HEK293 (cell line): ENCODE results near the gene AMOTL1.

Experiments used
- CTCF ChIA-PET: fragments of 350-600 bp; formaldehyde crosslinking; extraction: SDS; loops from one replicate; lab custom pipeline; 2021; ENCODE audit warnings: antibody characterized with exemption; lab: Yijun Ruan, JAX
- POLR2A ChIA-PET: fragments of 300-600 bp; formaldehyde crosslinking; extraction: SDS; loops from one replicate; lab custom pipeline; 2020; ENCODE audit warnings: antibody characterized with exemption, inconsistent platforms; lab: Yijun Ruan, JAX
- H3K27ac ChIP-seq: fragments of 200-500 bp; sonication (Bioruptor generic); 2 replicates; pipeline ENCODE4 v1.5.1; 2014; ENCODE audit warnings: low read depth, low read length, control low read depth, inconsistent platforms; ENCODE audit errors: extremely low read depth
- H3K36me3 ChIP-seq, 2 experiments: fragments of 200-500 bp in 1 of 2; sonication (Bioruptor generic) in 1 of 2; 1 replicate in 1 of 2; 2 replicates in 1 of 2; pipeline ENCODE4 v1.5.1; 2014 to 2017; ENCODE audit warnings: inconsistent platforms in 2 of 2, low read length in 2 of 2; ENCODE audit not compliant: control insufficient read depth in 2 of 2, insufficient read depth in 1 of 2
- H3K4me1 ChIP-seq: fragments of 200-500 bp; sonication (Bioruptor generic); 2 replicates; pipeline ENCODE4 v1.5.1; 2014; ENCODE audit warnings: mild to moderate bottlenecking, low read length, inconsistent platforms; ENCODE audit not compliant: control insufficient read depth, insufficient read depth
- H3K4me3 ChIP-seq: 2 replicates; pipeline ENCODE4 v1.5.1; 2011; ENCODE audit warnings: low read depth, mild to moderate bottlenecking, control low read depth, low read length, moderate library complexity
- H3K9me3 ChIP-seq: fragments of 200-500 bp; sonication (Bioruptor generic); 2 replicates; pipeline ENCODE4 v1.5.1; 2014; ENCODE audit warnings: low read depth, low read length, inconsistent platforms; ENCODE audit not compliant: control insufficient read depth, insufficient read depth
- FEZF1 ChIP-seq: fragments of 450-650 bp; formaldehyde crosslinking; IDR thresholded peaks from 2 replicates; pipeline ENCODE4 v1.5.1; 2016; ENCODE audit warnings: missing biosample characterization, missing genetic modification characterization
- OSR2 ChIP-seq: fragments of 450-650 bp; formaldehyde crosslinking; IDR thresholded peaks from 2 replicates; pipeline ENCODE4 v1.5.1; 2016; ENCODE audit warnings: missing biosample characterization, missing genetic modification characterization
- PRDM1 ChIP-seq: fragments of 450-650 bp; formaldehyde crosslinking; IDR thresholded peaks from 2 replicates; pipeline ENCODE4; 2016; ENCODE audit warnings: missing biosample characterization, missing genetic modification characterization
- PRDM6 ChIP-seq: fragments of 450-650 bp; formaldehyde crosslinking; IDR thresholded peaks from 2 replicates; pipeline ENCODE4 v1.5.1; 2017; ENCODE audit warnings: missing biosample characterization, missing genetic modification characterization
- SCRT2 ChIP-seq: fragments of 450-650 bp; formaldehyde crosslinking; IDR thresholded peaks from 2 replicates; pipeline ENCODE4 v1.5.1; 2016; ENCODE audit warnings: missing biosample characterization, missing genetic modification characterization
- SP7 ChIP-seq: fragments of 450-650 bp; formaldehyde crosslinking; IDR thresholded peaks from 2 replicates; pipeline ENCODE4 v1.5.1; 2016; ENCODE audit warnings: missing biosample characterization, missing genetic modification characterization
- ZBTB20 ChIP-seq: fragments of 450-650 bp; formaldehyde crosslinking; IDR thresholded peaks from 2 replicates; pipeline ENCODE4 v1.5.1; 2016; ENCODE audit warnings: missing biosample characterization, missing genetic modification characterization
- ZBTB48 ChIP-seq: fragments of 450-650 bp; formaldehyde crosslinking; IDR thresholded peaks from 2 replicates; pipeline ENCODE4 v1.5.1; 2016; ENCODE audit warnings: missing biosample characterization, missing genetic modification characterization
- ZNF184 ChIP-seq: fragments of 450-650 bp; IDR thresholded peaks from 2 replicates; pipeline ENCODE4 v1.5.1; 2018; ENCODE audit warnings: missing biosample characterization, mild to moderate bottlenecking, missing genetic modification characterization
- ZNF24 ChIP-seq: fragments of 450-650 bp; formaldehyde crosslinking; IDR thresholded peaks from 2 replicates; pipeline ENCODE4 v1.5.1; 2016; ENCODE audit warnings: missing biosample characterization, missing genetic modification characterization
- ZNF341 ChIP-seq: fragments of 450-650 bp; formaldehyde crosslinking; IDR thresholded peaks from 2 replicates; pipeline ENCODE4; 2016; ENCODE audit warnings: low read depth, missing biosample characterization, missing genetic modification characterization
- ZNF391 ChIP-seq: fragments of 450-650 bp; formaldehyde crosslinking; IDR thresholded peaks from 2 replicates; pipeline ENCODE4 v1.5.1; 2016; ENCODE audit warnings: low read depth, missing biosample characterization, missing genetic modification characterization, borderline replicate concordance
- ZNF555 ChIP-seq: fragments of 450-650 bp; formaldehyde crosslinking; conservative IDR thresholded peaks from 2 replicates; pipeline ENCODE4 v1.5.1; 2017; ENCODE audit warnings: missing biosample characterization, mild to moderate bottlenecking, missing genetic modification characterization, inconsistent platforms
- ZNF664 ChIP-seq: fragments of 450-650 bp; formaldehyde crosslinking; IDR thresholded peaks from 2 replicates; pipeline ENCODE4 v1.5.1; 2016; ENCODE audit warnings: missing biosample characterization, missing genetic modification characterization
- ZNF843 ChIP-seq: fragments of 450-650 bp; formaldehyde crosslinking; IDR thresholded peaks from 2 replicates; pipeline ENCODE4 v1.5.1; 2016; ENCODE audit warnings: missing biosample characterization, missing genetic modification characterization
- ZSCAN16 ChIP-seq: fragments of 450-650 bp; formaldehyde crosslinking; IDR thresholded peaks from 2 replicates; pipeline ENCODE4 v1.5.1; 2016; ENCODE audit warnings: missing biosample characterization, missing genetic modification characterization
- TF ChIP-seq, protein P1 (sequence below): fragments of 450-650 bp; formaldehyde crosslinking; IDR thresholded peaks from 2 replicates; pipeline ENCODE4 v1.5.1; 2017; ENCODE audit warnings: missing biosample characterization, mild to moderate bottlenecking, missing genetic modification characterization, moderate library complexity
- TF ChIP-seq, protein P2 (sequence below): fragments of 450-650 bp; formaldehyde crosslinking; IDR thresholded peaks from 2 replicates; pipeline ENCODE4 v1.5.1; 2016; ENCODE audit warnings: missing biosample characterization, missing genetic modification characterization
- TF ChIP-seq, protein P3 (sequence below): fragments of 450-650 bp; formaldehyde crosslinking; IDR thresholded peaks from 2 replicates; pipeline ENCODE4 v1.5.1; 2017; ENCODE audit warnings: missing biosample characterization, missing genetic modification characterization
- TF ChIP-seq, protein P4 (sequence below): fragments of 450-650 bp; formaldehyde crosslinking; IDR thresholded peaks from 2 replicates; pipeline ENCODE4 v1.5.1; 2016; ENCODE audit warnings: missing biosample characterization, missing genetic modification characterization
- TF ChIP-seq, protein P5 (sequence below): fragments of 450-650 bp; formaldehyde crosslinking; IDR thresholded peaks from 2 replicates; pipeline ENCODE4 v1.5.1; 2017; ENCODE audit warnings: missing biosample characterization, missing genetic modification characterization

AMOTL1 gene

DNA sequence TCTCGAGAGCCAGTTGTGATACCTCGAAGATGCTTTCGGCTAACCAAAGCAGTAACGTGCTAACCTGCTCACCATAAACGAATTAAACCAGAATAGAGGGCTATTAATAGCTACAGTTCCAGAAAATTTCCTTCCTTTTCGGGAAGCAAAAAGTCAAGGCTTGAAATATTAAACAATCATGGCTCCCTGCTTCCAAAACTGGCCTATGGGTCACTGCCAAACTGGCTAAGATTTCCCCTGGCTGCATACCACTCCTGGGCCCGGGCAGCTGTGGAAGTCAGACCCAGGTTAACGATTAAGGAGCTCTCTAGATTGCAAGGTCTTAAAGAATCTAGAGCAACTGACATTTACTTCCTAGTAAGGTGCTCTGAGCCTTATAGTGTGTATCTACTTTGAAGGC is 1.7 kb downstream of the AMOTL1 start:
- TF ChIP-seq ZBTB20 (tag by site-specific recombination): peak; percentile 28; the same call in 1 of the 2 replicates
- TF ChIP-seq, protein P1, sequence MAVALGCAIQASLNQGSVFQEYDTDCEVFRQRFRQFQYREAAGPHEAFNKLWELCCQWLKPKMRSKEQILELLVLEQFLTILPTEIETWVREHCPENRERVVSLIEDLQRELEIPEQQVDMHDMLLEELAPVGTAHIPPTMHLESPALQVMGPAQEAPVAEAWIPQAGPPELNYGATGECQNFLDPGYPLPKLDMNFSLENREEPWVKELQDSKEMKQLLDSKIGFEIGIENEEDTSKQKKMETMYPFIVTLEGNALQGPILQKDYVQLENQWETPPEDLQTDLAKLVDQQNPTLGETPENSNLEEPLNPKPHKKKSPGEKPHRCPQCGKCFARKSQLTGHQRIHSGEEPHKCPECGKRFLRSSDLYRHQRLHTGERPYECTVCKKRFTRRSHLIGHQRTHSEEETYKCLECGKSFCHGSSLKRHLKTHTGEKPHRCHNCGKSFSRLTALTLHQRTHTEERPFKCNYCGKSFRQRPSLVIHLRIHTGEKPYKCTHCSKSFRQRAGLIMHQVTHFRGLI: no peak
- 0 out of 2 replicates have a peak, but pooled peaks cover 2% of the 10 kb centered on the region for H3K4me1 ChIP-seq
- ChIA-PET POLR2A (interaction anchor here (1.5 kb wide), 1 partner anchor 18 kb away, joined by 3 read pairs; no protein-coding TSS in a partner anchor), CTCF (interaction anchor here (0.6 to 11.5 kb wide), 3 partner anchors 11 to 147 kb away, joined by 4 to 92 read pairs (median 5); no protein-coding TSS in a partner anchor)
- no peaks in the 10 kb centered on the region for H3K9me3 ChIP-seq
- peak overlapping the region; percentile 88; the same call in 1 of the 2 replicates for H3K27ac ChIP-seq
- peak overlapping the region; percentile 70 for H3K4me3 ChIP-seq
- H3K36me3 ChIP-seq: no peaks in the 10 kb centered on the region

GRCh38 chr11:94770563-94771120 is 2.5 kb downstream of the AMOTL1 start:
- TF ChIP-seq ZNF341 (tag by site-specific recombination) (peak; percentile 60), ZBTB48 (0 out of 2 replicates have a peak, but pooled peaks have one; percentile 21), ZNF184 (no peak), ZNF664 (tag by site-specific recombination) (peak; percentile 60), SCRT2 (tag by site-specific recombination) (no peak), OSR2 (tag by site-specific recombination) (no peak), PRDM1 (tag by site-specific recombination) (peak; percentile 11; the same call in 1 of the 2 replicates), PRDM6 (tag by site-specific recombination) (peak; percentile 84), ZNF555 (no peak), FEZF1 (peak; percentile 59), ZSCAN16 (tag by site-specific recombination) (no peak)
- TF ChIP-seq, protein P2, sequence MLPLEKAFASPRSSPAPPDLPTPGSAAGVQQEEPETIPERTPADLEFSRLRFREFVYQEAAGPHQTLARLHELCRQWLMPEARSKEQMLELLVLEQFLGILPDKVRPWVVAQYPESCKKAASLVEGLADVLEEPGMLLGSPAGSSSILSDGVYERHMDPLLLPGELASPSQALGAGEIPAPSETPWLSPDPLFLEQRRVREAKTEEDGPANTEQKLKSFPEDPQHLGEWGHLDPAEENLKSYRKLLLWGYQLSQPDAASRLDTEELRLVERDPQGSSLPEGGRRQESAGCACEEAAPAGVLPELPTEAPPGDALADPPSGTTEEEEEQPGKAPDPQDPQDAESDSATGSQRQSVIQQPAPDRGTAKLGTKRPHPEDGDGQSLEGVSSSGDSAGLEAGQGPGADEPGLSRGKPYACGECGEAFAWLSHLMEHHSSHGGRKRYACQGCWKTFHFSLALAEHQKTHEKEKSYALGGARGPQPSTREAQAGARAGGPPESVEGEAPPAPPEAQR: no peak
- TF ChIP-seq, protein P3, sequence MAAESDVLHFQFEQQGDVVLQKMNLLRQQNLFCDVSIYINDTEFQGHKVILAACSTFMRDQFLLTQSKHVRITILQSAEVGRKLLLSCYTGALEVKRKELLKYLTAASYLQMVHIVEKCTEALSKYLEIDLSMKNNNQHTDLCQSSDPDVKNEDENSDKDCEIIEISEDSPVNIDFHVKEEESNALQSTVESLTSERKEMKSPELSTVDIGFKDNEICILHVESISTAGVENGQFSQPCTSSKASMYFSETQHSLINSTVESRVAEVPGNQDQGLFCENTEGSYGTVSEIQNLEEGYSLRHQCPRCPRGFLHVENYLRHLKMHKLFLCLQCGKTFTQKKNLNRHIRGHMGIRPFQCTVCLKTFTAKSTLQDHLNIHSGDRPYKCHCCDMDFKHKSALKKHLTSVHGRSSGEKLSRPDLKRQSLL (tag by site-specific recombination): no peak
- TF ChIP-seq, all 188 proteins: peak for 6
- 0 out of 2 replicates have a peak, but pooled peaks cover 2% of the 10 kb centered on the region for H3K4me1 ChIP-seq
- H3K4me3 ChIP-seq: peak overlapping the region; percentile 70

DNA sequence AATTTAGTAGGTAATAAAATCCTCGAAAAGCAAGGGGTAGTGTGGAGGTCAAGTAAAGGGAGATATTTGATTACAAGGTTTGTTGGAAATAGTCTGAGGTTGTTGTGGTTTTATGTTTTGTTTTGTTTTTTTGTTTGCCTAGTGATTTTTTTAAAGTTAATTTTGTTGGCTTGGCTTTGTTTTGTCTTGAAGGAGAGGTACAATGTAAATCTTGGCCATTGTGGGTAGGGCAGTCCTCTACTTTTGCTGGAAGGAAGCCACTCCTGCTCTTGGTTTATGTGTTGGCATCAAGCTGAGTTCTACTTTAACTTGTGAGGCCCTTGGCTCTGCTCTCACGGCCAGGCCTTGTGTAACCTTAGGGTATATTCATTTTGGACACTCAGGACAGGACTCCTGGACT is 3.2 kb downstream of the AMOTL1 start:
- ChIA-PET CTCF (interaction anchor here (0.6 to 1.8 kb wide), 3 partner anchors 9 to 49 kb away, joined by 3 to 7 read pairs (median 4); no protein-coding TSS in a partner anchor), POLR2A (no interaction called here)
- Histone ChIP-seq H3K9me3 (no peaks in the 10 kb centered on the region), H3K4me1 (0 out of 2 replicates have a peak, but pooled peaks cover 7% of the 10 kb centered on the region), H3K27ac (no peak overlapping the region), H3K36me3 (no peaks in the 10 kb centered on the region), H3K4me3 (no peak overlapping the region)
- peak; percentile 62; the same call in 1 of the 2 replicates for TF ChIP-seq ZNF843
- TF ChIP-seq SP7 (tag by site-specific recombination): peak; percentile 64; the same call in 1 of the 2 replicates
- TF ChIP-seq ZNF24 (tag by site-specific recombination): no peak
- no peak for TF ChIP-seq ZNF391
- no peak for TF ChIP-seq SCRT2 (tag by site-specific recombination)
- TF ChIP-seq PRDM6 (tag by site-specific recombination): peak; percentile 83
- TF ChIP-seq, protein P4, sequence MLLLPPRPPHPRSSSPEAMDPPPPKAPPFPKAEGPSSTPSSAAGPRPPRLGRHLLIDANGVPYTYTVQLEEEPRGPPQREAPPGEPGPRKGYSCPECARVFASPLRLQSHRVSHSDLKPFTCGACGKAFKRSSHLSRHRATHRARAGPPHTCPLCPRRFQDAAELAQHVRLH (tag by site-specific recombination): peak; percentile 30; the same call in 1 of the 2 replicates
- TF ChIP-seq, protein P5, sequence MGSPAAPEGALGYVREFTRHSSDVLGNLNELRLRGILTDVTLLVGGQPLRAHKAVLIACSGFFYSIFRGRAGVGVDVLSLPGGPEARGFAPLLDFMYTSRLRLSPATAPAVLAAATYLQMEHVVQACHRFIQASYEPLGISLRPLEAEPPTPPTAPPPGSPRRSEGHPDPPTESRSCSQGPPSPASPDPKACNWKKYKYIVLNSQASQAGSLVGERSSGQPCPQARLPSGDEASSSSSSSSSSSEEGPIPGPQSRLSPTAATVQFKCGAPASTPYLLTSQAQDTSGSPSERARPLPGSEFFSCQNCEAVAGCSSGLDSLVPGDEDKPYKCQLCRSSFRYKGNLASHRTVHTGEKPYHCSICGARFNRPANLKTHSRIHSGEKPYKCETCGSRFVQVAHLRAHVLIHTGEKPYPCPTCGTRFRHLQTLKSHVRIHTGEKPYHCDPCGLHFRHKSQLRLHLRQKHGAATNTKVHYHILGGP (tag by site-specific recombination): peak; percentile 96

More at GRCh38 chr11:94770563-94771120, 2.5 kb downstream of the AMOTL1 start:
- Histone ChIP-seq H3K36me3 (no peaks in the 10 kb centered on the region), H3K9me3 (no peaks in the 10 kb centered on the region), H3K27ac (0 out of 2 replicates have a peak overlapping the region, but pooled peaks have one; percentile 11)
- POLR2A ChIA-PET: no interaction called here
- CTCF ChIA-PET: no interaction called here
